IPS-11a (cell line): ENCODE measurements around the gene CRYGA.
"Not testable (repeated sequence)": the region's sequence is repeated elsewhere in the genome, so short reads cannot be mapped to it uniquely, and the experiment has no call there.

Source experiments
- H3K4me3 ChIP-seq: one replicate; pipeline ENCODE4 v1.5.1; 2013; ENCODE audit warnings: low read depth, low read length, control low read depth

Gene CRYGA

GRCh38 chr2:208164951-208165755, 1.8 kb upstream of the CRYGA start:
- no peak overlapping the region for H3K4me3 ChIP-seq

- H3K4me3 ChIP-seq = no peak overlapping the region
Observed at GRCh38 chr2:208156439-208156838, 7.0 kb downstream of the CRYGA start.

GRCh38 chr2:208153156-208153555, 10.2 kb downstream of the CRYGA start:
- H3K4me3 ChIP-seq = no peak overlapping the region

GRCh38 chr2:208150956-208151355, 12.4 kb downstream of the CRYGA start:
- H3K4me3 ChIP-seq = no peak overlapping the region

GRCh38 chr2:208150094-208150493, 13.3 kb downstream of the CRYGA start:
- no peak overlapping the region for H3K4me3 ChIP-seq

- no peak overlapping the region for H3K4me3 ChIP-seq
Observed at GRCh38 chr2:208148803-208149202, 14.6 kb downstream of the CRYGA start.

- H3K4me3 ChIP-seq = no peak overlapping the region
Observed at GRCh38 chr2:208147759-208148158, 15.6 kb downstream of the CRYGA start.

- no peak overlapping the region for H3K4me3 ChIP-seq
Observed at GRCh38 chr2:208147008-208147407, 16.4 kb downstream of the CRYGA start.

- no peak within 1 kb of the TSS for H3K4me3 ChIP-seq
Observed at GRCh38 chr2:208146006-208146405, 17.4 kb downstream of the CRYGA start, which contains the start of gene CRYGB. CRYGB (minus strand) TSS chr2:208146158; CDS start chr2:208146120, 38 bp downstream.

- no peak overlapping the region for H3K4me3 ChIP-seq
Observed at GRCh38 chr2:208142925-208143799, 20.2 kb downstream of the CRYGA start.

- no peak overlapping the region for H3K4me3 ChIP-seq
Observed at GRCh38 chr2:208142240-208142924, 21.0 kb downstream of the CRYGA start.

- no peak overlapping the region for H3K4me3 ChIP-seq
Observed at GRCh38 chr2:208139447-208139846, 23.9 kb downstream of the CRYGA start.

GRCh38 chr2:208138334-208138733, 25.1 kb downstream of the CRYGA start:
- not testable (repeated sequence) for H3K4me3 ChIP-seq

- no peak overlapping the region for H3K4me3 ChIP-seq
Observed at GRCh38 chr2:208136716-208137094, 26.7 kb downstream of the CRYGA start.

- no peak overlapping the region for H3K4me3 ChIP-seq
Observed at GRCh38 chr2:208135794-208136715, 27.3 kb downstream of the CRYGA start.

GRCh38 chr2:208134928-208135586, 28.3 kb downstream of the CRYGA start:
- H3K4me3 ChIP-seq = no peak overlapping the region

GRCh38 chr2:208130712-208131110, 32.7 kb downstream of the CRYGA start:
- H3K4me3 ChIP-seq = no peak overlapping the region

GRCh38 chr2:208129744-208130711, 33.4 kb downstream of the CRYGA start, which contains the start of gene CRYGC:
CRYGC (minus strand) TSS chr2:208129828; CDS start chr2:208129792, 36 bp downstream.
- no peak within 1 kb of the TSS for H3K4me3 ChIP-seq
